Gastroesophageal sphincter (tissue), 4 donors: Measurements from ENCODE around the gene CHIC2. TPM values are rescaled to one million over a fixed set of nuclear protein-coding genes. Genes with fewer than 3 reads are reported as not detected.

Experiments used
- ATAC-seq: fragments of 150-250 bp; one replicate; pipeline ENCODE4 v1.9.1; 2016; ENCODE audit warnings: mild to moderate bottlenecking, moderate library complexity
- H3K27ac ChIP-seq, 4 donors: fragments of 200-600 bp; sonication (generic) in 3 of 4; 1 replicate in 3 of 4; 2 replicates in 1 of 4; pipeline ENCODE4 v1.5.1; 2016 to 2019
- H3K27me3 ChIP-seq: fragments of 200-600 bp; sonication (generic); one replicate; pipeline ENCODE4 v1.5.1; 2019
- H3K36me3 ChIP-seq, 2 donors: fragments of 200-600 bp; sonication (generic); one replicate each; pipeline ENCODE4 v1.5.1; 2019; ENCODE audit warnings: control low read depth in 1 of 2
- H3K4me1 ChIP-seq, 3 donors: fragments of 200-600 bp; sonication (generic); 1 replicate in 2 of 3; 2 replicates in 1 of 3; pipeline ENCODE4 v1.5.1; 2016 to 2019; ENCODE audit warnings: control low read depth in 2 of 3
- H3K4me3 ChIP-seq, 2 donors: fragments of 200-600 bp; sonication (generic); one replicate each; pipeline ENCODE4 v1.5.1; 2019; ENCODE audit warnings: mild to moderate bottlenecking in 1 of 2, moderate library complexity in 1 of 2
- H3K9me3 ChIP-seq, 3 donors: fragments of 200-600 bp; sonication (generic); one replicate each; pipeline ENCODE4 v1.5.1; 2017 to 2019; ENCODE audit warnings: control low read depth in 2 of 3
- CTCF ChIP-seq, 4 experiments: fragments of 200-600 bp in 2 of 4; fragments of 450-650 bp in 2 of 4; sonication (generic) in 1 of 4; IDR thresholded peaks; one replicate each; pipeline ENCODE4 v1.5.1; 2017 to 2019; ENCODE audit warnings: antibody characterized with exemption in 4 of 4, mild to moderate bottlenecking in 2 of 4, moderate library complexity in 2 of 4
- EP300 ChIP-seq: sonication (generic); formaldehyde crosslinking; IDR thresholded peaks from one replicate; pipeline ENCODE4 v1.6.1; 2017; ENCODE audit warnings: antibody characterized with exemption, mild to moderate bottlenecking
- POLR2A ChIP-seq, 2 donors: fragments of 450-650 bp; IDR thresholded peaks; one replicate each; pipeline ENCODE4 v1.6.1; 2017; ENCODE audit warnings: antibody characterized with exemption in 2 of 2, mild to moderate bottlenecking in 2 of 2, moderate library complexity in 1 of 2
- POLR2AphosphoS5 ChIP-seq: sonication (generic); formaldehyde crosslinking; IDR thresholded peaks from one replicate; pipeline ENCODE4 v1.6.1; 2017; ENCODE audit warnings: antibody characterized with exemption
- WGBS, 2 donors: methylation state at CpG; one replicate each; pipeline ENCODE4 v1.1.5; 2018; ENCODE audit warnings: low coverage in 1 of 2; 5-methylcytosine and 5-hydroxymethylcytosine counted together
- total RNA-seq, 4 donors: library from RNA; depleted of rRNA; stranded (reverse); fragments of >200 nt; gene quantifications; one replicate each; pipeline ENCODE4 v1.1.0, GENCODE V29; 2016

The CHIC2 gene
- total RNA-seq, 4 donors from 2014 or later, result 25.0 to 37.7 (median 29.2) TPM

DNA sequence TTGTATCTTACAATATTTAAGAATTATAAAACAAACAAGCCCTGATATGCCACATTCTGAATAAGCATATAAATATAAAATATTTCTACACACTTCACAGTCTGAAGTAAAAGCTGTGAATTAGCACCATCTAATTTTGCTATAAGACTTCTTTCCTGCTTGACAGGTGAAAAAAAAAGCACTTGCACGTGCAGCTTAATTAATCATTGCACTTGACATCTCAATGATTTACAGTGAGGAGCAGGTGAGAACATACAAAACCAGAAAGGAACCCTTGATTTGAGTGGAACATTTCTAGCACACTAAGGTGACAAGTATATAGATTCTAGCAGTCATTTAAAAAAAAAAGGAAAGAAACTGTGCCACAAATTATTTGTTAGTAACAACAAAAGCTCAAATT is 47.9 kb downstream of the CHIC2 start:
- Histone ChIP-seq H3K27me3 (no peaks in the 10 kb centered on the region), H3K9me3 (no peaks in the 10 kb centered on the region), H3K4me3 (no peak overlapping the region), H3K36me3 (peaks cover 0 to 5% of the 10 kb centered on the region in 2 donors), H3K4me1 (peaks cover 0 to 11% (median 0%) of the 10 kb centered on the region in 3 donors), H3K27ac (no peak overlapping the region)
- WGBS, 2 donors, result 42% methylated on average over 1 of the region's 1 CpG
- TF ChIP-seq POLR2AphosphoS5 (no peak), POLR2A (IDR thresholded peaks at IDR 0.05) (no peak), CTCF (IDR thresholded peaks at IDR 0.05) (no peak), EP300 (no peak)
- no peak for ATAC-seq

GRCh38 chr4:54015423-54016030 is 48.9 kb downstream of the CHIC2 start:
- Histone ChIP-seq H3K9me3 (no peaks in the 10 kb centered on the region), H3K4me3 (no peak overlapping the region), H3K27me3 (no peaks in the 10 kb centered on the region), H3K27ac (no peak overlapping the region), H3K4me1 (peaks cover 0 to 11% (median 0%) of the 10 kb centered on the region in 3 donors), H3K36me3 (peaks cover 0 to 5% of the 10 kb centered on the region in 2 donors)
- no peak for ATAC-seq
- TF ChIP-seq POLR2AphosphoS5 (no peak), EP300 (no peak), CTCF (IDR thresholded peaks at IDR 0.05) (no peak), POLR2A (IDR thresholded peaks at IDR 0.05) (no peak)
- WGBS, 2 donors, result 85 to 87% methylated on average over 10 of the region's 10 CpGs

DNA sequence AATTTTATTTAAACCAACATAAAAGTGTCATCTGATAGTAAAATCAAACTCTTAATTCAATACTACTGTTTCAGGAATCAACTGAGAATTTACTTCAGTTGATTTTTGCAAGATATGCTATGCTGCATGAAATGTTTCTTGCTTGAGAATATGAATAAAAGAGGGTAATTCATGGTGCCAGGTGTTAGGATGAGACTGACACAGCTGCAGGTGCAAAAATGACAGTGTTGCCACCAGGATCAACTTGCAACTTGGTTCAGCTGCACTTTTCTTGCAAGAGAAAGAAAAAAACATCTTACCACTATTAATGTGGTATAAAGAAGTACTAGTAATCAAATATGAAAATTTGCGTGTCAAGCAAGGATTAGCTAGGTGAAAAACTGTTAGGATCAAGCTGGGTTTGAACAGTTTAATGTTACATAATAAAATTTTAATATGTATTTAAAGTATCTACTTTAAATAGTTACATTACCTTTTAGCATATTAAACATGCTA is 49.7 kb downstream of the CHIC2 start:
- no peaks in the 10 kb centered on the region for H3K9me3 ChIP-seq
- WGBS, 2 donors, result 94 to 100% methylated on average over 1 of the region's 1 CpG
- H3K27me3 ChIP-seq, result no peaks in the 10 kb centered on the region
- no peak for ATAC-seq
- peaks cover 0 to 11% (median 0%) of the 10 kb centered on the region in 3 donors for H3K4me1 ChIP-seq
- peaks cover 0 to 5% of the 10 kb centered on the region in 2 donors for H3K36me3 ChIP-seq
- no peak overlapping the region for H3K4me3 ChIP-seq
- TF ChIP-seq POLR2AphosphoS5, result no peak
- TF ChIP-seq POLR2A (IDR thresholded peaks at IDR 0.05), result no peak
- TF ChIP-seq CTCF (IDR thresholded peaks at IDR 0.05), result no peak
- no peak for TF ChIP-seq EP300
- H3K27ac ChIP-seq, result no peak overlapping the region

- no peaks in the 10 kb centered on the region for H3K9me3 ChIP-seq
- ATAC-seq, result no peak
Measured at GRCh38 chr4:54011201-54011600, 53.2 kb downstream of the CHIC2 start.

More at GRCh38 chr4:54011201-54011600, 53.2 kb downstream of the CHIC2 start:
- Histone ChIP-seq H3K27ac (no peak overlapping the region), H3K27me3 (no peaks in the 10 kb centered on the region), H3K4me3 (no peak overlapping the region), H3K36me3 (peaks cover 0 to 5% of the 10 kb centered on the region in 2 donors), H3K4me1 (no peaks in the 10 kb centered on the region)
- no peak for TF ChIP-seq CTCF (IDR thresholded peaks at IDR 0.05)
- TF ChIP-seq POLR2A (IDR thresholded peaks at IDR 0.05), result no peak
- TF ChIP-seq EP300, result no peak
- no peak for TF ChIP-seq POLR2AphosphoS5
